ENCODE measurements around the gene TSPAN13.
"Not testable (repeated sequence)": the region's sequence is repeated elsewhere in the genome, so short reads cannot be mapped to it uniquely, and the experiment has no call there.

Gene TSPAN13

DNA sequence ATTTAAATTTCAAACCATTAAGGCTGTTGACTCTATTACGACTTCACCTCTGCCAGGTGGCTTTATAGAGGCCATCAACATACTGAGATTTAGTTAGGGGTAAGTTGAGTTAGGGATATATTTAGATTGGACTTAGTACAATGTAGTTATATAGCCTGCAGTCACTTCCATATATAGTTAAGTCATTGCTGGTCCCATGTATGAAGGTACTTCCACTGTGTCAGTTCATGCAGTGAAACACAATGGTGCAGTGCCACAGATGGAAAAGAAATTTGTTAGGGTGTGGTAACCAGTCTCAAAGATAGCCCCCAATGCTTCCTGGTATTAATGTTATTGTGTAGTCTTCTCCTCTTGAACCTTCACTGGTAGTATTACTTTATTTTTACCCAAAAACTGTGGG lies 12.6 kb upstream of the TSPAN13 start:
- no peak for DNase-seq (ENCODE audit: low read depth in 2 of 2)

- no peak for DNase-seq (ENCODE audit: low read depth in 2 of 2)
Observed at GRCh38 chr7:16741676-16742075, 11.9 kb upstream of the TSPAN13 start.

- DNase-seq (ENCODE audit: low read depth in 2 of 2) = no peak
Observed at GRCh38 chr7:16742547-16742946, 11.0 kb upstream of the TSPAN13 start.

- no peak for DNase-seq (ENCODE audit: low read depth in 2 of 2)
Observed at GRCh38 chr7:16743236-16743635, 10.3 kb upstream of the TSPAN13 start.

- no peak for DNase-seq (ENCODE audit: low read depth in 2 of 2)
Observed at GRCh38 chr7:16744518-16745250, 8.9 kb upstream of the TSPAN13 start.

- DNase-seq (ENCODE audit: low read depth in 2 of 2) = no peak
Observed at GRCh38 chr7:16745645-16746044, 7.9 kb upstream of the TSPAN13 start.

GRCh38 chr7:16747102-16747501 lies 6.5 kb upstream of the TSPAN13 start:
- DNase-seq (ENCODE audit: low read depth in 2 of 2) = no peak

- DNase-seq (ENCODE audit: low read depth in 2 of 2) = no peak
Observed at GRCh38 chr7:16753932-16754855, 639 bp downstream of the TSPAN13 start.

- no peak for DNase-seq (ENCODE audit: low read depth in 2 of 2)
Observed at GRCh38 chr7:16754856-16755317, 1.3 kb downstream of the TSPAN13 start.

DNA sequence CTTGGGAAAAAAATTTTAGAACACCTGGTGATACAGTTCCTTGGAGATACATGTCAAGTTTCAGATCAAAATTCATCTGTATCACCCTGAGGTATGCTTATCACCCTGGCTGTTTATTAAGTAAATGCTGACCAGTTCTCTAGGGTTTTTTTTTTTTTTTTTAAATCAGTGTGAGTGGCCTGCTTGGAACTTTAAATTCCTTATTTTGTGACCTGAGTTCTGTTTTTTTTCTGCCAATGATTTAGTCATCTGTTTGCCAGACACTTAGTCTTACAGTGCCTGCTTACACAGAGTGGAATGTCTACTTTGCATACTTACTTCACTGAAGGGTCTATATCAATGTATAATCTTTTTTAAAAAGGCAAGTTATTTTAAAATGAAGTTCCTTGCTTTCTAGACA lies 1.8 kb downstream of the TSPAN13 start:
- no peak for DNase-seq (ENCODE audit: low read depth in 2 of 2)

DNA sequence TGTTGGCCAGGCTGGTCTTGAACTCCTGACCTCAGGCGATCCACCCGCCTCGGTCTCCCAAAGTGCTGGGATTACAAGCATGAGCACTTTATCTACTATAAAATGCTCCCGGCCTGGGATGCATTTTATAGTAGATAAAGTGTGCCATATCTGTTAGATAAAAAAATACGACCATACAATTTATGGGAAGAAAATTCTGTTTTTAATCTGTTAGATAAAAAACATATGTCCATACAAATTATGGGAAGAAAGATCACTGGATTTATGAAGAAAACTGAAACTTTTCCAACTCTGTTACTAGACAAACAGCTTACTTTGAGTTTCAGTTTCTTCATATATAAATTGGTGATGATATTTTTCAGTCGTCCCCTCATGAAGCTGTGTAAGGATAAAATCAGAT lies 4.5 kb downstream of the TSPAN13 start:
- no peak for DNase-seq (ENCODE audit: low read depth in 2 of 2)

DNA sequence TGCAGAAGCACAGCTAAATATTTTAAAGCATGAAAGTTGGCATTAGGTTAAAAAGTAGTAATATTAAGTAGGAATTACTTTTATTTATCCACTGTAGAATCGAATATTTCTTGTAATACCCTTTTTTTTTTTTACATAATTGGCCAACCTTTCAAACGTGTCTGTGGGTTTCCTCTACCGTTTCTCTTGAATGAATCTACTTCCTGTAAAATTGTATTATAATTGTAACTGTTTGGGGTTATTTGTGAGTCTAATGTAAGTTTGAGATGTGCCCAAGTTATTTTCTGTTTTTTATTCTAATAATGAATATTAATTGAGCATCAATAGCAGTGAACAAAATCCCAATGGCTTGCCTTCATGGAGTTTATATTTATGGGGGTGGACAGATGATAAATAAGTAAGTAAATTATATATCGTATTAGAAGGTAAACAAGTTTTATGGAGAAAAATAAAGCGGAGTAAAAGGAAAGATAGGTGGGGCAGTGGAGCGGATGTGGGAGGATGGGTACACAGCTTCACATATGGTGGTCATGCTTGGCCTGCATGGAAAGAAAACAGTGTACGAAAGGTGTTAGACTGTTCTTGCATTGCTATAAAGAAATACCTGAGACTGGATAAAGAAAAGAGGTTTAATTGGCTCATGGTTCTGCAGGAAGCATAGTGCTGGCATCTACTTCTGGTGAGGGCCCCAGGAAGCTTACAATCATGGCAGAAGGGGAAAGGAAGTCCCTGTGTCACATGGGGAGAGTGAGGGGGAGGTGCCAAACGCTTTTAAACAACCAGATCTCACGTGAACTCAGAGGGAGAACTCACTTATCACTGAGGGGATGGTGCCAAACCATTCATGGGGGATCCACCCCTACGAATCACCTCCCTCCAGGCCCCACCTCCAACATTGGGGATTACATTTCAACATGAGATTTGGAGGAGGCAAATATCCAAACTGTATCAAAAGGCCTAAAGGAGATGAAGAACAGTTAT lies 5.4 kb downstream of the TSPAN13 start:
- no peak for DNase-seq (ENCODE audit: low read depth in 2 of 2)

- no peak for DNase-seq (ENCODE audit: low read depth in 2 of 2)
Observed at GRCh38 chr7:16759840-16760239, 6.3 kb downstream of the TSPAN13 start.

GRCh38 chr7:16762177-16762576 lies 8.6 kb downstream of the TSPAN13 start:
- DNase-seq (ENCODE audit: low read depth in 2 of 2) = no peak

GRCh38 chr7:16764942-16765341 lies 11.4 kb downstream of the TSPAN13 start:
- DNase-seq (ENCODE audit: low read depth in 2 of 2) = no peak

DNA sequence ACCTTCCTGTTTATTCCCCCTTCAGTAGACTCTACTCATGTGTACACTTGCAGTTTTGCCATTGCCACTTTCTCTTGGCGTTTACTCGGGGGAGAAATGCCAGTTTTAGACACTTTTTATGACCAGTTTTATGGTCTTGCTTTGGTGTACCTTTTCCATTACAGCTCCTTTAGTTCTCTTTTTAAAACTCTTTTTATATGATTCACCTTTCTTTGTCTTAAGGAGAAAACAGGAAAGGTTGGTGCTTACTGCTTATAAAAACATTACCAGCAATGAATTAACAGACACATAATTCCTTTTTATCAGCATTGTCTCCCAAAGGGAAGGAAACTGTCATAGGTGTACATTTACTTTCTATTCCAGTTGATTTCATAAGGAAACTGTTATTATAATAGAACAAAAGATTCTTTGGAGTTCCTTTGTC lies 11.9 kb downstream of the TSPAN13 start:
- DNase-seq (ENCODE audit: low read depth in 2 of 2) = no peak

- not testable (repeated sequence) for DNase-seq (ENCODE audit: low read depth in 2 of 2)
Observed at GRCh38 chr7:16769994-16770393, 16.4 kb downstream of the TSPAN13 start.

- no peak for DNase-seq (ENCODE audit: low read depth in 2 of 2)
Observed at GRCh38 chr7:16770657-16771329, 17.2 kb downstream of the TSPAN13 start.

DNA sequence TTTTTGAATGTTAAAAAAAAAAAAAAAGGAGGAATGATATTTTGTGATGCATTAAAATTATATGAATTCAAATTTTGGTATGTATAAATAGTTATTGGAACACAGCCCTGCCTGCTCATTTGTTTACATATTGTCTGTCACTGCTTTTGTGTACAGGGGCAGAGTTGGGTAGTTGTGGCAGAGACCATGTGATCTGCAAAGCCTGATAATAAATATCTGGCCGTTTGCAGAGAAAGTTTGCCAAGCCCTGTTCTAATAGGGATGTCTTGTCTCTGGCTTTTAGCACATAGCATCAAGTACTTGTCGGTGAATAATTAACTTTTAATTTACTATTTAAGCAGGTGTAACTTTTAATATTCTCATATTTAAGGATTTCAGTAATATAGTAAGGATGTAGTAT lies 19.8 kb downstream of the TSPAN13 start:
- DNase-seq (ENCODE audit: low read depth in 2 of 2) = no peak

DNA sequence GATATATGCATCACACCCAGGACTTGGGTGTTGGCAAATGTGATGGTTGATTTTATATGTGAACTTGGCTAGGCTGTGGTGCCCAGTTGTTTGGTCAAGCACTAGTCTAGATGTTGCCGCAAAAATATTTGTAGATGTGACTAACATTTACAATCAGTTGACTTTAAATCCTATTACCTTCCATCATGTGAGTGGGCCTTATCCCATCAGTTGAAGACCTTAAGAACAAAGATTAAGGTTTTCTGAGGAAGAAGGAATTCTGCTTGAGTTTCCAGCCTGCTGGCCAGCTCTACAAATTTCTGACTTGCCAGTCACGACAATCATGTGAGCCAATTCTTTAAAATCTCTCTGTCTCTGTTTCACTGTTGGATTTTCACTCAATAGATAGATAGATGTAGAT lies 20.3 kb downstream of the TSPAN13 start:
- no peak for DNase-seq (ENCODE audit: low read depth in 2 of 2)

- no peak for DNase-seq (ENCODE audit: low read depth in 2 of 2)
Observed at GRCh38 chr7:16774294-16774693, 20.7 kb downstream of the TSPAN13 start.

Measured in stimulated activated CD4-positive, alpha-beta T cell treated with anti-CD3 and anti-CD28 coated beads, Interleukin-1b, Interleukin-23, amount 100 ng/mL, for 1 hour (primary cell).